ENCODE data around the gene PKD2L1.
"Not testable (repeated sequence)": the region's sequence is repeated elsewhere in the genome, so short reads cannot be mapped to it uniquely, and the experiment has no call there.

Gene PKD2L1

GRCh38 chr10:100276971-100277370, 53.1 kb downstream of the PKD2L1 start:
- DNase-seq: not testable (repeated sequence)

- DNase-seq: peak; percentile 76
Measured at GRCh38 chr10:100267239-100268104, 62.6 kb downstream of the PKD2L1 start, which contains the start of gene CWF19L1. CWF19L1 (minus strand) TSS chr10:100267638; CDS start chr10:100267593, 45 bp downstream.

GRCh38 chr10:100265821-100266485, 64.1 kb downstream of the PKD2L1 start:
- DNase-seq: no peak

- DNase-seq: no peak
Measured at GRCh38 chr10:100254191-100254590, 75.8 kb downstream of the PKD2L1 start.

- DNase-seq: no peak
Measured at GRCh38 chr10:100253041-100253440, 77.0 kb downstream of the PKD2L1 start.

GRCh38 chr10:100248820-100249219, 81.2 kb downstream of the PKD2L1 start:
- no peak for DNase-seq

GRCh38 chr10:100245484-100246220, 84.4 kb downstream of the PKD2L1 start:
- no peak for DNase-seq

GRCh38 chr10:100239851-100240250, 90.2 kb downstream of the PKD2L1 start:
- DNase-seq: no peak

- DNase-seq: no peak
Measured at GRCh38 chr10:100238429-100238828, 91.6 kb downstream of the PKD2L1 start.
